HEK293 (cell line): ENCODE results near the gene SENP2.

Experiments used
- CTCF ChIA-PET: fragments of 350-600 bp; formaldehyde crosslinking; extraction: SDS; loops from one replicate; lab custom pipeline; 2021; ENCODE audit warnings: antibody characterized with exemption; lab: Yijun Ruan, JAX
- POLR2A ChIA-PET: fragments of 300-600 bp; formaldehyde crosslinking; extraction: SDS; loops from one replicate; lab custom pipeline; 2020; ENCODE audit warnings: antibody characterized with exemption, inconsistent platforms; lab: Yijun Ruan, JAX
- H3K27ac ChIP-seq: fragments of 200-500 bp; sonication (Bioruptor generic); 2 replicates; pipeline ENCODE4 v1.5.1; 2014; ENCODE audit warnings: low read depth, low read length, control low read depth, inconsistent platforms; ENCODE audit errors: extremely low read depth
- H3K36me3 ChIP-seq, 2 experiments: fragments of 200-500 bp in 1 of 2; sonication (Bioruptor generic) in 1 of 2; 1 replicate in 1 of 2; 2 replicates in 1 of 2; pipeline ENCODE4 v1.5.1; 2014 to 2017; ENCODE audit warnings: inconsistent platforms in 2 of 2, low read length in 2 of 2; ENCODE audit not compliant: control insufficient read depth in 2 of 2, insufficient read depth in 1 of 2
- H3K4me1 ChIP-seq: fragments of 200-500 bp; sonication (Bioruptor generic); 2 replicates; pipeline ENCODE4 v1.5.1; 2014; ENCODE audit warnings: mild to moderate bottlenecking, low read length, inconsistent platforms; ENCODE audit not compliant: control insufficient read depth, insufficient read depth
- H3K4me3 ChIP-seq: 2 replicates; pipeline ENCODE4 v1.5.1; 2011; ENCODE audit warnings: low read depth, mild to moderate bottlenecking, control low read depth, low read length, moderate library complexity
- H3K9me3 ChIP-seq: fragments of 200-500 bp; sonication (Bioruptor generic); 2 replicates; pipeline ENCODE4 v1.5.1; 2014; ENCODE audit warnings: low read depth, low read length, inconsistent platforms; ENCODE audit not compliant: control insufficient read depth, insufficient read depth
- BCL11B ChIP-seq: fragments of 450-650 bp; formaldehyde crosslinking; IDR thresholded peaks from 2 replicates; pipeline ENCODE4 v1.5.1; 2016; ENCODE audit warnings: low read depth, missing biosample characterization, missing genetic modification characterization
- HOXA7 ChIP-seq: sonication (generic); formaldehyde crosslinking; IDR thresholded peaks from 2 replicates; pipeline ENCODE4 v1.8.1; 2022; ENCODE audit warnings: missing genetic modification reagents, borderline replicate concordance
- KLF16 ChIP-seq: fragments of 450-650 bp; formaldehyde crosslinking; IDR thresholded peaks from 2 replicates; pipeline ENCODE4 v1.5.1; 2017; ENCODE audit warnings: missing biosample characterization, missing genetic modification characterization
- MEIS1 ChIP-seq: sonication (generic); formaldehyde crosslinking; IDR thresholded peaks from 2 replicates; pipeline ENCODE4 v1.8.1; 2022; ENCODE audit warnings: missing genetic modification reagents, mild to moderate bottlenecking, borderline replicate concordance
- MZF1 ChIP-seq: fragments of 450-650 bp; formaldehyde crosslinking; IDR thresholded peaks from 2 replicates; pipeline ENCODE4 v1.5.1; 2017; ENCODE audit warnings: missing biosample characterization, missing genetic modification characterization, borderline replicate concordance
- SCRT1 ChIP-seq: fragments of 450-650 bp; formaldehyde crosslinking; IDR thresholded peaks from 2 replicates; pipeline ENCODE4 v1.5.1; 2016; ENCODE audit warnings: missing biosample characterization, missing genetic modification characterization, borderline replicate concordance
- ZBTB10 ChIP-seq: fragments of 450-650 bp; formaldehyde crosslinking; IDR thresholded peaks from 2 replicates; pipeline ENCODE4 v1.5.1; 2016; ENCODE audit warnings: missing biosample characterization, missing genetic modification characterization
- ZBTB17 ChIP-seq: fragments of 450-650 bp; formaldehyde crosslinking; IDR thresholded peaks from 2 replicates; pipeline ENCODE4 v1.5.1; 2016; ENCODE audit warnings: missing biosample characterization, missing genetic modification characterization
- ZBTB7A ChIP-seq: fragments of 450-650 bp; formaldehyde crosslinking; IDR thresholded peaks from 2 replicates; pipeline ENCODE4 v1.5.1; 2016; ENCODE audit warnings: low read depth, missing biosample characterization, missing genetic modification characterization
- ZFP69B ChIP-seq: fragments of 450-650 bp; formaldehyde crosslinking; IDR thresholded peaks from 2 replicates; pipeline ENCODE4 v1.5.1; 2016; ENCODE audit warnings: missing biosample characterization, missing genetic modification characterization
- ZNF214 ChIP-seq: fragments of 450-650 bp; formaldehyde crosslinking; IDR thresholded peaks from 2 replicates; pipeline ENCODE4 v1.5.1; 2017; ENCODE audit warnings: missing biosample characterization, mild to moderate bottlenecking, missing genetic modification characterization, borderline replicate concordance
- ZNF221 ChIP-seq: fragments of 450-650 bp; formaldehyde crosslinking; IDR thresholded peaks from 2 replicates; pipeline ENCODE4 v1.5.1; 2017; ENCODE audit warnings: missing biosample characterization, missing genetic modification characterization, borderline replicate concordance
- ZNF26 ChIP-seq: fragments of 450-650 bp; formaldehyde crosslinking; IDR thresholded peaks from 2 replicates; pipeline ENCODE4 v1.5.1; 2016; ENCODE audit warnings: missing biosample characterization, missing genetic modification characterization
- ZNF350 ChIP-seq: fragments of 450-650 bp; formaldehyde crosslinking; IDR thresholded peaks from 2 replicates; pipeline ENCODE4 v1.5.0; 2017; ENCODE audit warnings: missing biosample characterization, mild to moderate bottlenecking, missing genetic modification characterization
- ZNF362 ChIP-seq: fragments of 450-650 bp; formaldehyde crosslinking; IDR thresholded peaks from 2 replicates; pipeline ENCODE4 v1.5.1; 2016; ENCODE audit warnings: missing biosample characterization, missing genetic modification characterization
- ZNF473 ChIP-seq: fragments of 450-650 bp; formaldehyde crosslinking; IDR thresholded peaks from 2 replicates; pipeline ENCODE4 v1.5.1; 2017; ENCODE audit warnings: missing biosample characterization, missing genetic modification characterization
- ZNF707 ChIP-seq: fragments of 450-650 bp; formaldehyde crosslinking; IDR thresholded peaks from 2 replicates; pipeline ENCODE4 v1.5.1; 2016; ENCODE audit warnings: missing biosample characterization, missing genetic modification characterization
- TF ChIP-seq, protein P1 (sequence below): fragments of 450-650 bp; formaldehyde crosslinking; IDR thresholded peaks from 2 replicates; pipeline ENCODE4 v1.5.1; 2016; ENCODE audit warnings: missing biosample characterization, missing genetic modification characterization, borderline replicate concordance
- TF ChIP-seq, protein P2 (sequence below): fragments of 450-650 bp; formaldehyde crosslinking; IDR thresholded peaks from 2 replicates; pipeline ENCODE4 v1.5.1; 2017; ENCODE audit warnings: missing biosample characterization, missing genetic modification characterization

Gene SENP2

GRCh38 chr3:185595526-185595925, 9.4 kb downstream of the SENP2 start (continued):
- TF ChIP-seq ZNF26 (tag by site-specific recombination) (no peak), ZBTB17 (no peak)
- TF ChIP-seq, protein P1, sequence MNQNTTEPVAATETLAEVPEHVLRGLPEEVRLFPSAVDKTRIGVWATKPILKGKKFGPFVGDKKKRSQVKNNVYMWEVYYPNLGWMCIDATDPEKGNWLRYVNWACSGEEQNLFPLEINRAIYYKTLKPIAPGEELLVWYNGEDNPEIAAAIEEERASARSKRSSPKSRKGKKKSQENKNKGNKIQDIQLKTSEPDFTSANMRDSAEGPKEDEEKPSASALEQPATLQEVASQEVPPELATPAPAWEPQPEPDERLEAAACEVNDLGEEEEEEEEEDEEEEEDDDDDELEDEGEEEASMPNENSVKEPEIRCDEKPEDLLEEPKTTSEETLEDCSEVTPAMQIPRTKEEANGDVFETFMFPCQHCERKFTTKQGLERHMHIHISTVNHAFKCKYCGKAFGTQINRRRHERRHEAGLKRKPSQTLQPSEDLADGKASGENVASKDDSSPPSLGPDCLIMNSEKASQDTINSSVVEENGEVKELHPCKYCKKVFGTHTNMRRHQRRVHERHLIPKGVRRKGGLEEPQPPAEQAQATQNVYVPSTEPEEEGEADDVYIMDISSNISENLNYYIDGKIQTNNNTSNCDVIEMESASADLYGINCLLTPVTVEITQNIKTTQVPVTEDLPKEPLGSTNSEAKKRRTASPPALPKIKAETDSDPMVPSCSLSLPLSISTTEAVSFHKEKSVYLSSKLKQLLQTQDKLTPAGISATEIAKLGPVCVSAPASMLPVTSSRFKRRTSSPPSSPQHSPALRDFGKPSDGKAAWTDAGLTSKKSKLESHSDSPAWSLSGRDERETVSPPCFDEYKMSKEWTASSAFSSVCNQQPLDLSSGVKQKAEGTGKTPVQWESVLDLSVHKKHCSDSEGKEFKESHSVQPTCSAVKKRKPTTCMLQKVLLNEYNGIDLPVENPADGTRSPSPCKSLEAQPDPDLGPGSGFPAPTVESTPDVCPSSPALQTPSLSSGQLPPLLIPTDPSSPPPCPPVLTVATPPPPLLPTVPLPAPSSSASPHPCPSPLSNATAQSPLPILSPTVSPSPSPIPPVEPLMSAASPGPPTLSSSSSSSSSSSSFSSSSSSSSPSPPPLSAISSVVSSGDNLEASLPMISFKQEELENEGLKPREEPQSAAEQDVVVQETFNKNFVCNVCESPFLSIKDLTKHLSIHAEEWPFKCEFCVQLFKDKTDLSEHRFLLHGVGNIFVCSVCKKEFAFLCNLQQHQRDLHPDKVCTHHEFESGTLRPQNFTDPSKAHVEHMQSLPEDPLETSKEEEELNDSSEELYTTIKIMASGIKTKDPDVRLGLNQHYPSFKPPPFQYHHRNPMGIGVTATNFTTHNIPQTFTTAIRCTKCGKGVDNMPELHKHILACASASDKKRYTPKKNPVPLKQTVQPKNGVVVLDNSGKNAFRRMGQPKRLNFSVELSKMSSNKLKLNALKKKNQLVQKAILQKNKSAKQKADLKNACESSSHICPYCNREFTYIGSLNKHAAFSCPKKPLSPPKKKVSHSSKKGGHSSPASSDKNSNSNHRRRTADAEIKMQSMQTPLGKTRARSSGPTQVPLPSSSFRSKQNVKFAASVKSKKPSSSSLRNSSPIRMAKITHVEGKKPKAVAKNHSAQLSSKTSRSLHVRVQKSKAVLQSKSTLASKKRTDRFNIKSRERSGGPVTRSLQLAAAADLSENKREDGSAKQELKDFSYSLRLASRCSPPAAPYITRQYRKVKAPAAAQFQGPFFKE (tag by site-specific recombination): no peak

GRCh38 chr3:185605566-185605965, 19.5 kb downstream of the SENP2 start:
- TF ChIP-seq MZF1 (no peak), ZNF221 (tag by site-specific recombination) (no peak), ZBTB7A (no peak), ZNF214 (tag by site-specific recombination) (no peak), ZNF707 (tag by site-specific recombination) (no peak), ZNF350 (no peak), KLF16 (tag by site-specific recombination) (no peak), HOXA7 (CRISPR knock-in tag) (no peak), ZNF362 (tag by site-specific recombination) (no peak), ZNF473 (tag by site-specific recombination) (no peak), ZFP69B (tag by site-specific recombination) (no peak), BCL11B (tag by site-specific recombination) (no peak), ZBTB10 (tag by site-specific recombination) (no peak), SCRT1 (no peak), MEIS1 (CRISPR knock-in tag) (no peak)
- TF ChIP-seq, protein P2, sequence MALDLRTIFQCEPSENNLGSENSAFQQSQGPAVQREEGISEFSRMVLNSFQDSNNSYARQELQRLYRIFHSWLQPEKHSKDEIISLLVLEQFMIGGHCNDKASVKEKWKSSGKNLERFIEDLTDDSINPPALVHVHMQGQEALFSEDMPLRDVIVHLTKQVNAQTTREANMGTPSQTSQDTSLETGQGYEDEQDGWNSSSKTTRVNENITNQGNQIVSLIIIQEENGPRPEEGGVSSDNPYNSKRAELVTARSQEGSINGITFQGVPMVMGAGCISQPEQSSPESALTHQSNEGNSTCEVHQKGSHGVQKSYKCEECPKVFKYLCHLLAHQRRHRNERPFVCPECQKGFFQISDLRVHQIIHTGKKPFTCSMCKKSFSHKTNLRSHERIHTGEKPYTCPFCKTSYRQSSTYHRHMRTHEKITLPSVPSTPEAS (tag by site-specific recombination): no peak

More at GRCh38 chr3:185605566-185605965, 19.5 kb downstream of the SENP2 start:
- ChIA-PET CTCF (interaction anchor here (0.7 kb wide), 1 partner anchor 9 kb away, joined by 3 read pairs; no protein-coding TSS in a partner anchor), POLR2A (interaction anchor here (0.7 kb wide), 1 partner anchor 285 kb away, joined by 4 read pairs; no protein-coding TSS in a partner anchor)
- Histone ChIP-seq H3K27ac (no peak overlapping the region), H3K9me3 (no peaks in the 10 kb centered on the region), H3K4me1 (no peaks in the 10 kb centered on the region), H3K36me3 (peaks cover 27 to 78% of the 10 kb centered on the region in 2 experiments; a peak in 2 of 3 replicates), H3K4me3 (no peak overlapping the region)
